HG02588 (cell line): ENCODE data around the gene TUBA4B.
A peak's percentile ranks its signal among the peaks of the same experiment; 100 is the strongest.

Experiments
- ATAC-seq: cut with Tn5 transposase; IDR thresholded peaks from one replicate; pipeline ENCODE4 v1.9.1; 2021; ENCODE audit warnings: mild to moderate bottlenecking, moderate library complexity; ENCODE audit not compliant: unreplicated experiment

The TUBA4B gene

DNA sequence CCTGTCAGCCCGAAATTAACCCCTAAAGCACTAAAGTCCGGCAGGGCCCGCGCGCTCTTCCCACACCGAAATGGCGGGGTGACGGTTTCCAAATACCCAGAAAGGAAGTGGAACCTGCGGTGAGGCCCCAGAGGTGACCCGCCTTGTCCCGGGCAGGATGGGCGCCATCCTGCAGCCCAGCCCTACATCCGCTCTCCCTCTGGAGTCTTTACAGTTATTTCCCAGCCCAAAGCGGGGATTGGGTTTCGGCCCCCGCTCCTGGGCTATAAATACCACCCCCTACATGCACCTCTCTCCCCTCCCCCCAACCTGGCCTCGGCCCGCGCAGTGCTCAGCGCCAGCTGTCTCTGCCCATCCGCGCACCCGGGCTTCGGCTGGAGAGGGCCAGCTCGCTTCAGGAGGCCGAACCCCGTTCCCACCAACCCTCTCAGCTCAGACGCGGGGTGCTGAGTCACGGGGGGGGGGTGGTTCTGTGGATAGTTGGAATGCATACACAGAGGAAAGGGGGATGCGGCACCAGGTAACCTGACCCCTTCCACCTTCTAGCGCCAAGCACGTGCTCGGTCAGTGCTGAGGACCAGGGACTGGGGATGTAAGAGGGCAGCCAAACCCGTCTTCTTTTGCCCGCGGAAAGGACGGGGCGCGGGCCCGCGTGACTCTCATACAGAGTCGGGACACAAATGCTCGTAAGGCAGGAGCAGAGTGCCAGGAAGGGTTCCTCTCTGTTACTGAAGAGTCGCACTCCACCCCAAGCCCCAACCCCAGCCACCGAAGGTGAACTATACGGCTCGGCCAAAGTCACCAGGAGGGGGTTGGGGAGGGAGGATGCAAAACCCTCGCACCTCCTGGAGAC lies at the start of gene TUBA4B:
Gene TUBA4B (plus strand): TSS at position 344 of the 853 bp plus-strand sequence. CDS start 165 bp downstream, at position 509.
- ATAC-seq, result peak; percentile 9

DNA sequence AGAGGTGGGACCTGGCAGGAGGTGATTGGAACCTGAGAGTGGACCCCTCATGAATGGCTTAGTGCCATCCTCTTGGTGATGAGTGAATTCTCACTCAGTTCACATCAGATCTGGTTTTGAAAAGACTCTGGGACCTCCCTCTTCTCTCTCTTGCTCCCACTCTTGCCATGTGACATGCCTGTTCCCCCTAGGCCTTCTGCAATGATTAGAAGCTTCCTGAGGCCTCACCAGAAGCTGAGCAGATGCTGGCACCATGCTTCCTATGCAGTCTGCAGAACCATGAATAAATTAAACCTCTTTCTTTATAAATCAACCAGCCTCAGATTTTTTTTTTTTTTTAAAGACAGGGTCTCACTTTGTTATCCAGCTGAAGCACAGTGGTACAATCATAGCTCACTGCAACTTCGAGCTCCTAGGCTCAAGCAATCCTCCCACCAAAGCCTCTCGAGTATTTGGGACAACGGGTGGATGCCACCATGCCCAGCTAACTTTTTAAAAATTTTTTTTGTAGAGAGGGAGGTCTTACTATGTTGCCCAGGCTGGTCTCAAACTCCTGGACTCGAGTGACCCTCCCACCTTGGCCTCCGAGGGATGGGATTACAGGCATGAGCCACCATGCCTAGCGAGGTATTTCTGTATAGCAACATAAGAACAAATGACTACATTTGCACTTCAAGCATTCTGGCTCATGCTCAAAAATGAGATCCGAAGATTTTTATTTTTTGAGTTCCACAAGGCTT lies 48.4 kb upstream of the TUBA4B start:
- ATAC-seq, result no peak

GRCh38 chr2:219205165-219205538 lies 47.9 kb upstream of the TUBA4B start:
- ATAC-seq, result no peak

GRCh38 chr2:219205981-219206327 lies 47.1 kb upstream of the TUBA4B start:
- no peak for ATAC-seq

DNA sequence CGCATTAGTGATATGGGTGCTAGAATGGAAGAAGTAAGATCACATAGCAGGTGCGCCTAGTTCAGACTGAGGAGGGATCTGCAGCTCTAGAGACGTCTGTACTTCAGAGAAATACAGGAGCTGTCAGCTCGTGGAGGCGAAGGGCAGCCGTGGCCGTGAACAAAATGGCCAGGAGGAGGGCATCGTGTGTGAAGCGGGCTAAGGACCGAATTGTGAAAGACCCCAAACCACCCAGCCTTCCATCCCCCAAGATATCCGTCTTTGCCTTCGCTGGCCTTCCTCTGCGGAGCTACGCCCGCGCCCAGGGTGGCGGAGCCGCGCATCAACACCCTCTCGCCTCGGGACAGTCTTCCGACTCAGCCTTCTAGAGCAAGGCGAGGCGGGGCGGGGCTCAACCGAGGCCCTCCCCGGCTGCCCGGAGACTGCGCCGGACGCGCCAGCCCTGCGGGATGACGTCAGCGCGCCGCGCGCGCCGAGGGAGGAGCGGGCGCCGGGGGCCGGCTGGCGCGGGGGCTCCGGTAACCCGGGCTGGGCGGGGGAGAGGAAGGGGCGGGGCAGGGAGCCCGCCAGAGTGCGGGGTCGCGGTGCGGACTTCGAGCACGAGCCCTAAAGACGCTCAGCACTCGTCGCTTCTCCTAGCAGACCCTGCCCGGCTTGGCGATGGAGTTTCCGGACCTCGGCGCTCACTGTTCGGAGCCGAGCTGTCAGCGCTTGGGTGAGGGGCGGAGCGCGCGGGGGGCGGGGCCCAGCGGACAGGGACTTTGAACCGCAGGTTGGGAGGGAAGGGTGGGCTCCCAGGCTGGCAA lies 46.5 kb upstream of the TUBA4B start, which contains the start of gene ZFAND2B:
Gene ZFAND2B (plus strand): TSS at position 455 of the 806 bp plus-strand sequence. CDS start 206 bp downstream, at position 661.
- ATAC-seq, result peak; percentile 96

DNA sequence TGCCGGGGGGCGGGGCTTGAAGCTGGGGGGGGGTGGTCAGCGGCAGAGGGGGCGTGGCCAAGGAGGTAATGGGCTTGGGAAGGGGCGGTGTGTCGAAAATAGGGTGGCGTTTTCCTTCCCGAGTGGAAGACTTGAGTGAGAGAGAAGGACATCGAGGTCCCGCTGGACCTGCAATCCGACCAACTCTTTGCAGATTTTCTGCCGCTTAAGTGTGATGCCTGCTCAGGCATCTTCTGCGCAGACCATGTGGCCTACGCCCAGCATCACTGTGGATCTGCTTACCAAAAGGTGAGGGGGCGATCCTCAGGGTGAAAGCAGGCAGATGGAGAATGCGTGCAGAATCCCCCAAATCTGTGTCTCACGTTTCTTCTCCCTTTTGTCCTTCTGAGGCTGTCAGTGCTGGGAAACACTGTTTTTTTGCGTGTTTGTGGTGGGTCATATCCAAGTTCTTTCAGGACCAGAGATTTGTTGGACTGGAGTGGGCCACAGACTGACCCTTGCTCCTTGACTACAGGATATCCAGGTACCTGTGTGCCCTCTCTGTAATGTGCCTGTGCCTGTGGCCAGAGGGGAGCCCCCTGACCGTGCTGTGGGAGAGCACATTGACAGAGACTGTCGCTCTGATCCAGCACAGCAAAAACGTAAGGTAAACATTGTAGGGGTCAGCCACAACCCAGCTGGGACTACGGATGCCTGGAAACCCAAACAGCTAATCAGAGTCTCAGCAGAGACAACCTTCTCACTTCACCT lies 45.7 kb upstream of the TUBA4B start:
- ATAC-seq, result no peak

GRCh38 chr2:219207884-219208740 lies 44.9 kb upstream of the TUBA4B start:
- ATAC-seq, result no peak

DNA sequence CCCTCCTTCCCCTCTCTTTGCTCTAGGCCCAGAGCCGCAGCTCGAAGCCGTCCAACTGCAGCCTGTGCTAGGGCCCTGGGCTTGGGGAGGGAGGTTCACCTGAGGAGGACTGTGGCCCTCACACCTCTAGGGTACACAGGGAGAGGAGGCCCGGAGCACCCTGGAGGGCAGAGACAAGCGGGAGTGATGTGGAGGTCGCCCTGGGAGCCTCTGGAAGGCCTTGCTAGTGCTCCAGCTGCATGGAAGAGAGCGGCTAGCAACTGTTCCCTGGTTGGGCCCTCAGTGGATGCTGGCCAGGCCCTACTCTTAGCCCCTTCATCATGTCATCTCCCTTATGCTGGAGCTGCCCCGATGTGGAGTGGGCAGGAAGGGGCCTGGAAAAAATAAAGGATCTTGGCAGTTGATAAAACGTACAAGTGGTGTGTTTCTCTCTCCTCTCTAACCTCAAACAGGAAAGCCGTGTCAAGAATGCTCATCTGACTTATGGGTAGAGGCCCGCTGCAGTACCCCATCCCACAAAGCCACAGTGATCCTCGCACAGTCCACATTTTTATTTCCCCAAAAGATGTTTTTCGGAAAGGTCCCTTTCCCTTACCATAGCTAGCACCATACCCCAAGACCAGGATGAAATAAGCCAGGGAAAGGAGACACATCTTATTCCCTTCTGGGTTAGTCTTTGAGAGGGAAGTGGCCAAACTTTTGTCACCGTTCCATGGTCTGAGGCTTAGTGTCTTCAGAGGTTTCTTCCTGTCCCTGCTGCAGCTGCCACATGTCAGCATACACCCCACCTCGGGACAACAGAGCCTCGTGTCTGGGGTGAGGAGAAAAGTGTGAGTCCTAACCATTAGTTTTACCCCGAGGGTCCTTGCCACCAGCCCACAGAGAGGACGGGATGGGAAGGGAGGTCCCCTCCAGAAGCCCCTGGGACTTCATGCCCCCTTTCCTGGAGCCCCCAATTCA lies 43.5 kb upstream of the TUBA4B start:
- no peak for ATAC-seq

DNA sequence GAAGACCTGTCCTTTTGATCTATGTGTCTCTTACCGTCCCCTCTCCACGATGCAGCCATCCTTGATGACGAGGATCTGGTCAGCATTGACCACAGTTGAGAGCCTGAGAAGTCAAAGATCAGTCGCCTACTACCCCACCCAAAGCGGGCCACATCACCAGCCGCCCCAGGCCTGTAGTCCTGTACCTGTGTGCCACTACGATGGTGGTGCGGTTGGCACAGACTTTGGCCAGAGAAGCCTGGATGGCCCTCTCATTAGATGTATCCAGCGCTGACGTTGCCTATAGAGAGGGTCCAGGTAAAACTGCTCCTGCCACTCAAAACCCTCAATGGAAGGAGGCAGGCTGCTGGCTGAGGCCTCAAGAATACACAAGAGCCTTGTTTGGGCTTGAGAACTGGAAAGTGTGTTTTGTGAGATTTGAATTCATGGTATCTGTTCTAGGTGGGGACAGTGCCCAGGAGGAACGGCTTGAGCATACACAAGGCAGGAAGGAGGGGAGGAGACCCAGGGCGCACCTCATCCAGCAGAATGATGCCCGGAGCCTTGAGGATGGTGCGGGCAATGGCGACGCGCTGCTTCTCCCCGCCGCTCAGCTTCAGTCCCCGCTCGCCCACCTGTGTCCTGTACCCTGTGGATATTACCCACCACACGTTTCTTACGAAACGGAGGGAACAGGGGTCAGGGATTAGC lies 42.7 kb upstream of the TUBA4B start:
- no peak for ATAC-seq

- no peak for ATAC-seq
These were observed 42.1 kb upstream of the TUBA4B start for GRCh38 chr2:219210886-219211362.

DNA sequence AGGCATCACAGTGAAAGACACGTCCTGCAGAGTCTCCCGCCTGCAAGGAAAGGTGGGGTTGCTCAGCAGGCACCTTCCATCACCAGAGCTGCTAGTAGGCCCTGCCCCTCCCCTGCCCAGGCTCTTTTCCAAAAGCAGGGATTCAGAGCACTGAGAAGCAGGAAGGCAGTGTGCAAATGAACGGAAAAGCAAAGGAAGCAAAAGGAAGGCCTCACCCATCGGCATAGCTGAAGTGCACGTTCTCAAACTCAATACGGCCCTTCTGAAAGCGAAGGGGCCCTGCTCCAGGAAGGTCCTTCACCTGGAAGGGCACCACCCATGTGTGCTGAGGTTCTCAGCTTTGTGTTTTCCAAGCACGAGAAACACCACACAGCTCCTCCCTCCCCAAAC lies 40.0 kb upstream of the TUBA4B start:
- ATAC-seq, result no peak

DNA sequence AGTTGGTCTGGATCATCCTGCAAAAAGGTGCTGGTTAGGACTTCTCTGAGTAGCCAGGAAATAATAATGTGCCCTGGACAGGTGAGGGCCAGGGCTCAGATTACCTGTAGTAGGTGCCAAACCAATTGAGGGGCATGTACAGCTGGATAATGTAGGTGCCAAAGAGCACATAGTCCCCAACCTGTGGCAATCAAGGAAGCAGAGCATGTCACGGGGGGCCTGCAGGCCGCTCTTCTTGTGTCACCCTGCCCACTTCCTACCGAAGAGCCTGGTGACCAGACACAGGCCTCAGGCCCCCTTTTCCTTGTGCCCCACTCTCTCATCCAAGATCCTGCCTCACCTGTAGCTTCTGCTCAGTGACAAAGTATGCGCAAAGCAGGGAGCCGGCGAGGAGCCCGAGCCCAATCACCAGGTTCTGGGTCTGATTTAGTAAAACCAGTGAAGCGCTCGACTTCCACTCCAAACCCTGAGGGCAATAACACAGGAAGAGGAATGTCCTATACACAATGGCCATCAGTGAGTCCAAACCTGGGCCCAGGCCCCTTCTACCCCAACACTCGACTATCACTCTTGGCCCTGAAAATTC lies 39.5 kb upstream of the TUBA4B start:
- ATAC-seq, result no peak

DNA sequence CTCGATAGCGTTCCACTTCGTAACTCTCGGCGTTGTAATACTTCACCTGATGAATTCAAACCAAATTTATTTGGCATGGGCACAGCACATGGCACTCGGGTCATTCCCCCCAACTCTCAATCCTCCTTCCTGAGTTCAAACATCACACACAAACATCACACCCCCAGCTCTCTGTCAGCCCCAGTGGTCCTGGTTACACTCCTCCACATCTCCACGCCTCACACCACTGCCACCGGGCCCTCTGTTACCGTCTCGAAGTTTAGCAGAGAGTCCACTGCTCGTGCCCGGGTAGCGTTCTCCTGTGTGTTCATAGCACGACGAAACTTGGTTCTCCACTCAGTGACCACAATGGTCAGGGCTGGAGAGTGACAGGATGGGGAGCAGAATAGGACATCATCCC lies 38.9 kb upstream of the TUBA4B start:
- ATAC-seq, result no peak

DNA sequence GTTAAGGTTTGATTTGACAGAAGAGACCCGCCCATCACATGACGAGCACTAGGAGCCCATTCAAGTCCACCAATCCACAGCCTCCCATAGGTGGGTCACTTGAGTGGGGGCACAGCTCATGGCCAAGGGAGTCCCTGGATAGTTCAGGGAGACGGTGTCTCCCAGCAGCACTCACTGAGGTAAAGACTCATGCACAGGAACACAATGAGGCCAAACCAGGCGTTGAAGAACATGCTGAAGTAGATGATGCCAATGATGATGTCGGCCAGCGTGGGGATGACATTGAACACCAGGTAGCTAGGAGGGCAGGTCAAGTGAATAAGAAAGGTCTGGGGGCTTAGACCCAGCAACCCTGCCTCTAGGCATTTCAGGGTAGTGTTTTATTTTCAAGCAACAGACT lies 38.3 kb upstream of the TUBA4B start:
- no peak for ATAC-seq

GRCh38 chr2:219215871-219216534 lies 37.0 kb upstream of the TUBA4B start:
- no peak for ATAC-seq

DNA sequence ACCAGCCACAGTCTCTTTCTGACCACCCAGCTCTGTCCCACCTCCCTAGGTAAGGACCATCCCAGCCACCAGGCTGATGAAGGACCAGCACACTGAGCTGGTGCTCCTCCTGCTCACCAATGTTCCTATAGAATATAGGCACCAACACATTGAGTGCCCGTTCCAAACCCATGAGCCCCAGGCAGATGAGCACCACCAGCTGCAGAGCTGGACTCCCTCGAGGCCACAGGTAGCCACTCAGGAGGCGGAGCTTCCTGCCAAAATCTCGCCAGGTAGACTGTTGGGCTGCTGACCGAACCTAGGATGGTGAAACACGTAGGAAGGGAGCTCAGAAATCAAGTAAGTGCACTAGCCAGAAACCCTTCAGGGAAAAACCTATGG lies 36.5 kb upstream of the TUBA4B start:
- ATAC-seq, result no peak

- ATAC-seq, result peak; percentile 21
These were observed 34.8 kb upstream of the TUBA4B start for GRCh38 chr2:219218217-219218731.
